ENCODE measurements around the gene POSTN. TPM values are rescaled to one million over a fixed set of nuclear protein-coding genes. Genes with fewer than 3 reads are reported as not detected.

Gene POSTN
- total RNA-seq, 4 donors from 2014 or later: 124 to 351 (median 232) TPM

GRCh38 chr13:37526710-37527473 is 71.7 kb downstream of the POSTN start:
- 72% methylated on average over 3 of the region's 3 CpGs for WGBS
- no peaks in the 10 kb centered on the region for H3K36me3 ChIP-seq
- H3K4me1 ChIP-seq: no peaks in the 10 kb centered on the region
- no peak overlapping the region for H3K27ac ChIP-seq
- DNase-seq (ENCODE audit: low spot score in 2 of 2): no peak
- no peaks in the 10 kb centered on the region for H3K27me3 ChIP-seq
- TF ChIP-seq CTCF (IDR thresholded peaks at IDR 0.05) (no peak), POLR2A (IDR thresholded peaks at IDR 0.05) (no peak), EP300 (IDR thresholded peaks at IDR 0.05) (no peak), POLR2AphosphoS5 (IDR thresholded peaks at IDR 0.05) (no peak)
- H3K4me3 ChIP-seq: no peak overlapping the region
- H3K9me3 ChIP-seq: peaks cover 5% of the 10 kb centered on the region

- Histone ChIP-seq H3K4me3 (no peak overlapping the region), H3K27ac (no peak overlapping the region), H3K9me3 (no peaks in the 10 kb centered on the region), H3K4me1 (no peaks in the 10 kb centered on the region), H3K36me3 (no peaks in the 10 kb centered on the region), H3K27me3 (no peaks in the 10 kb centered on the region)
- DNase-seq (ENCODE audit: low spot score in 2 of 2): no peak
- WGBS: 92% methylated on average over 1 of the region's 1 CpG
- TF ChIP-seq EP300 (IDR thresholded peaks at IDR 0.05): no peak
- TF ChIP-seq POLR2AphosphoS5 (IDR thresholded peaks at IDR 0.05): no peak
- TF ChIP-seq POLR2A (IDR thresholded peaks at IDR 0.05): no peak
- TF ChIP-seq CTCF (IDR thresholded peaks at IDR 0.05): no peak
Measured at GRCh38 chr13:37515226-37515625, 83.3 kb downstream of the POSTN start.
